Activated CD8-positive, alpha-beta memory T cell treated with anti-CD3 and anti-CD28 coated beads for 4 hours (primary cell): ENCODE data around the gene RBFOX1.

Experiments used
- DNase-seq, 2 donors: peaks; one replicate each; pipeline ENCODE4 v3.0.0-alpha.2; 2020; ENCODE audit warnings: low read depth in 2 of 2

The RBFOX1 gene

DNA sequence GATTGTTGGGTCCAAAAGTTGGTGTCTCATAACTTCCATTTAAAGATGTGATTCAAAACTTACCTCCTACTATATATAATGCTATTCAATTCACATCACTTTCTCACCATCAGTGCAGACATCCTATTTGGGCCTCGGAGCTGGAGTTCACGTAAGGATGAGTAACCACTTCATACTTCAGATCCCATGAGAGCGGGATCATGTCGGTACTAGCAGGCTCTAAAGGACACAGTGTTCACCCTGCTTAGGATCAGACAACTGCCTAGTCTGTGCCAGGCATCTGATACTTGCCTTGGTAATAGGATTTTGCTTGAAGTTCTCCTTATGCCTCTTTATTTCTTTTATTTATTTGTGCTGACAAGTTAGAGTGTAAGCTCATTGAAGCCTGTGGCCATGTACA lies 39.5 kb downstream of the RBFOX1 start:
- no peak for DNase-seq

GRCh38 chr16:7373776-7374175 lies 41.1 kb downstream of the RBFOX1 start:
- DNase-seq, result no peak

- DNase-seq, result no peak
These were observed 42.0 kb downstream of the RBFOX1 start for GRCh38 chr16:7374614-7375174.

DNA sequence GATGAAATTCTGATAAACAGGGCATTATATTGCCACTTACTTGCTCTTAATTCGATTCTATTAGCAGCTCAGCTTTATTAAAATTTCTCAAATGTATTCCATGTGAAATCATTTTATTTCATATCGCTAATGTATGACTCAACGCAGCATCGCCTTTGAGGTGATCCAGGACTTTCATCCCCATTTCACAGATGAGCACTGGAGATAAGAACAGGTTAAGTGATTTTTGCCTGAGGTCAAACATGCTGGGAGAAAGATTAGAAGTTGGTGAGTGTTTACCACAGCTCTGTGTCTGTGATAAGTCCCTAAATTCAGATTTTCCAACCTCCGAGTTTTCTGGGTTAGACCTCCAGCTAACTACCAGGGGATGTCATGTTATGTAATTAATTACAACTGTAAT lies 43.6 kb downstream of the RBFOX1 start:
- no peak for DNase-seq

- no peak for DNase-seq
These were observed 44.6 kb downstream of the RBFOX1 start for GRCh38 chr16:7377231-7377630.

DNA sequence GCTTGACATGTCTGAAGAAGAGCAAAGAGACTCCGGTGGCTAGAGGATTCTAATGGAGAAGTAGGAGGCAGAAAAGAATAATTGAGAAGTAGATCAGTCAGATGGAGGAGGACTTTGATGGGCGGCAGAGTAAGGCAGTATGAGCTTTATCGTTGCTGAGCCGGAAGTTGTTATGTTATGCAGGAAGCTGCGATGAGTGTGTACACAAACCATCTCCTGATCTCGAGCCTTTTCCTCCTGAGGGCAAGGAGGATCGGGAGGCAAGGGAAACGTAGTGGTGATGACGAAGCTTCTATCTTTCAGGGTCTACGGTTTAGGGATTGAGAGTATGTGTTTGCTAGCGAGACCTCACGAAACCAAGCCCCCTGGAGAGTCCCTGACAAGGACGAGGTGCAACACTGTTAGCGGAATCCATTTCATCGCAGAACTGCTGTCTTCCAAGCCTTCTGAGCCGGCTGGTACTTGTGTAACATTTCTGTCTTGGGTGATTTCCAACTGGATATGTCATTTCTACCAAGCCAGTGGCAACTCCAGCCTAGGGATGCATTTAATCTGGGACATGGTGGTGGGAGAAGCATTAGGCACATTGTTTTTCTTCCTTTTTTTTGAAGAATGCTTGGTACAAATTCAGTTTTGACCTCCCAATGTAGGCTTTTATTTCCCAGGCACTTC lies 45.5 kb downstream of the RBFOX1 start:
- DNase-seq, result no peak

- DNase-seq, result no peak
These were observed 47.8 kb downstream of the RBFOX1 start for GRCh38 chr16:7380441-7380840.

GRCh38 chr16:7380911-7381310 lies 48.3 kb downstream of the RBFOX1 start:
- DNase-seq, result no peak

GRCh38 chr16:7381671-7382070 lies 49.0 kb downstream of the RBFOX1 start:
- DNase-seq, result no peak

- DNase-seq, result no peak
These were observed 49.9 kb downstream of the RBFOX1 start for GRCh38 chr16:7382521-7382920.

- no peak for DNase-seq
These were observed 58.3 kb downstream of the RBFOX1 start for GRCh38 chr16:7390974-7391373.

GRCh38 chr16:7391694-7392093 lies 59.0 kb downstream of the RBFOX1 start:
- DNase-seq, result no peak

DNA sequence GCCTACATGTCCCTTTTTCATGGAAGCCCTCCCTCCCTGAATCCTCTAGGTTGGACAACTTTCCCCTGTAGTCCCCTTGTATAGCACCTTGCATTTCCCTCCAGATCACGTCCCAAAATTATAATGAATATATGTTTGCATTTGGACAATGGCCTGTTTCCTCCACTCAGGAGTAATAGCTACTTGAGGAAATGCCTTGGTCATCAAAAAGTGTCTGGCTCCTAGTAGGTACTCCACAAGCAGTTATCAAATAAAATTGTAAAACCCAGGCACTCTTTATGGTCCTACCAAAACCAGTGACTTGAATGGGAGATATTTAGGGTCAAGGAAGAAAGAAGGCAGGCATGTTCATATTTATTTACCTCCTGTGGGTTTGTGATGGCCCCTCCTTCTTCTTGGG lies 59.6 kb downstream of the RBFOX1 start:
- no peak for DNase-seq

- no peak for DNase-seq
These were observed 61.0 kb downstream of the RBFOX1 start for GRCh38 chr16:7393680-7394079.

GRCh38 chr16:7394720-7395336 lies 62.2 kb downstream of the RBFOX1 start:
- DNase-seq, result no peak

DNA sequence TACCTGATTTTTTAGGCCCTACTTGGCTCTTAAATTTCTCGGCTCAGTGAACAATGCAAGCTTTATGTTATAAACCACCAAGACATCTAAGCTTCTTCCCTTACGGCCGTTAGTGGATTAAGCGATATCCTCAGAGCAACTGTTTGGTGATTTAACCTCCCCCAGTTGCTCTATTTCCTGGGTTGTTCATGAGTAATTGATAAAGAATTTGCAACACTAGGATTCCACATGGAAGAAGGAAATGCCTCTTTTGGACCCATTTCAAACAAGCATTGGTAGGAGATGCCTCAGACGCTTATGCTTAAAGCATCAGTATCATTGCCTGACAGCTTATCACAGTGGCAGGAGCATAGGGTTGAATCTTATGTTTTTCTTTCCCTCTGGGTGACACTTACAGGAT lies 65.3 kb downstream of the RBFOX1 start:
- DNase-seq, result no peak

- no peak for DNase-seq
These were observed 65.9 kb downstream of the RBFOX1 start for GRCh38 chr16:7398536-7398935.

- no peak for DNase-seq
These were observed 66.7 kb downstream of the RBFOX1 start for GRCh38 chr16:7399296-7399695.

DNA sequence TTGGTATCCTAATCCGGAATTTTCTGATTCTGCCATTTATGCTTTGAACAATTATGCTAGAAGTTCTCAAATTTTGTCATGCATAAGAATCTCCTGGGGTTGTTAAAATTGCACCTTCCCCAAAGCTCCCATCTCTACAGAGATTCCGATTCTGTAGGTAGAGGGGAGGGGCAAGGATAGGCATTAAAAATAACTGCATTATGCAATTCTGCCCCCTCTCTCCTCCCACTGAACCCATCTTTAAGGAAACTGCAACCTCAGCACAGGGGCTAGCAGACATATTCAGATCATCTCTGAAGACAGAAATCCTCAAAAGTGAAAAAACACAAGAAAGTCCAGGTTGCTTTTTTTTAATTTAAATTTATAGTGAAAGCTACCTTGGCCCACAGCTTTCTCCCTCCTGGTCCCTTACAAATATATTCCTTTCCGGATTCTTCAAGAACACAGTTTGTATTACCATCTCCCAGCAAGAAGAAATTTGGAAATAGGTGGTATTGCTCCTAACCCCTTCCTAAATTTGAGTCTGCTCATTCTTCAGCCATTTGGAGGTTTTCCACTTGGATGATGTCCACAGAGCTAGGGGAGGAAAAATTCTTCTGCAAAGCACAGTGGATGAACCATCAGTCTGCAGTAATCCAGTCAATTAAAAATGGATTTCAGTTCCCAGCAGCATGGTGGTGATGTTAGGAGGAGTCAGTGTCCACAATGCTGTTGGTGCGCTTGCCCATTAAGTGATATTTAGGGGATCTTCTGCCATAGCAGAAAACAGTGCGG lies 67.7 kb downstream of the RBFOX1 start:
- DNase-seq, result no peak

DNA sequence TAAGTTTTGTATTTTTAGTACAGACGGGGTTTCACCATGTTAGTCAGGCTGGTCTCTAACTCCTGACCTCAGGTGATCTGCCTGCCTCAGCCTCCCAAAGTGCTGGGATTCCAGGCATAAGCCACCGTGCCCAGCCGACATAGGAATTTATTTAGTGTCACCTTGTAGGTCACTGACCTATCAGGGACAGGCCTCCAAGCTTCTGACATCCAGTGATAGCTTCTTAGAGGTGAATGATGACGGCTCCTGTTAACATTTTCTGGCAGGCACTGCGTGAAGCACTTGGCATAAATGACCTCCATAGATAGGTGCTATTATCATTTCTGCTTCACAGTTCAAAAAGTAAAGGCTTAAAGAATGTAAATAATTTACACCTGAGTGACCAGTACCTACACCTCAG lies 71.6 kb downstream of the RBFOX1 start:
- no peak for DNase-seq

GRCh38 chr16:7405166-7405565 lies 72.5 kb downstream of the RBFOX1 start:
- no peak for DNase-seq

GRCh38 chr16:7408700-7409365 lies 76.2 kb downstream of the RBFOX1 start:
- no peak for DNase-seq
